Small intestine (tissue), 7 donors: Measurements from ENCODE around the gene PCDHGA1. TPM values are rescaled to one million over a fixed set of nuclear protein-coding genes. Genes with fewer than 3 reads are reported as not detected.
A peak's percentile ranks its signal among the peaks of the same experiment; 100 is the strongest.
"Not testable (repeated sequence)": the region's sequence is repeated elsewhere in the genome, so short reads cannot be mapped to it uniquely, and the experiment has no call there.

Experiments
- DNase-seq, 2 donors: peaks; one replicate each; pipeline versions ENCODE4 v3.0.0 to v3.0.0-alpha.2; 2013
- FAIRE-seq: peaks from 2 replicates; lab custom pipeline; 2012; peaks lifted over from hg19 to GRCh38; lab: Jason Lieb, UNC
- H3K27ac ChIP-seq, 3 donors: one replicate each; pipeline ENCODE4 v1.5.1; 2013; ENCODE audit warnings: low read length in 2 of 3, mild to moderate bottlenecking in 2 of 3, control low read depth in 1 of 3, inconsistent platforms in 1 of 3, low read depth in 1 of 3, moderate library complexity in 1 of 3
- H3K27me3 ChIP-seq, 3 donors: one replicate each; pipeline ENCODE4 v1.6.1; 2013; ENCODE audit warnings: low read length in 3 of 3, inconsistent platforms in 1 of 3; ENCODE audit not compliant: control insufficient read depth in 3 of 3, insufficient read depth in 3 of 3
- H3K36me3 ChIP-seq, 3 donors: one replicate each; pipeline ENCODE4 v1.6.1; 2013; ENCODE audit warnings: low read length in 3 of 3, inconsistent platforms in 1 of 3, low read depth in 1 of 3, mild to moderate bottlenecking in 1 of 3, moderate library complexity in 1 of 3; ENCODE audit not compliant: control insufficient read depth in 3 of 3, insufficient read depth in 2 of 3
- H3K4me1 ChIP-seq, 3 donors: one replicate each; pipeline ENCODE4 v1.6.1; 2013; ENCODE audit warnings: low read length in 2 of 3, inconsistent platforms in 1 of 3, low read depth in 1 of 3, mild to moderate bottlenecking in 1 of 3, moderate library complexity in 1 of 3; ENCODE audit not compliant: control insufficient read depth in 3 of 3, insufficient read depth in 2 of 3
- H3K4me3 ChIP-seq, 3 donors: one replicate each; pipeline ENCODE4 v1.5.1; 2013; ENCODE audit warnings: low read length in 3 of 3, control low read depth in 1 of 3, inconsistent platforms in 1 of 3, low read depth in 1 of 3, mild to moderate bottlenecking in 1 of 3, moderate library complexity in 1 of 3
- H3K9me3 ChIP-seq, 2 donors: one replicate each; pipeline ENCODE4 v1.6.1; 2013; ENCODE audit warnings: low read depth in 1 of 2, low read length in 1 of 2; ENCODE audit not compliant: control insufficient read depth in 2 of 2, insufficient read depth in 1 of 2
- WGBS, 3 donors: extraction: QIAGEN DNeasy Blood & Tissue Kit; methylation state at CpG; one replicate each; pipeline ENCODE4 v1.1.7; 2013; 5-methylcytosine and 5-hydroxymethylcytosine counted together
- polyA plus RNA-seq, 4 donors: library from polyadenylated mRNA; stranded (reverse) in 3 of 4; unstranded in 1 of 4; fragments of 200-250 nt in 3 of 4; fragments of 120-200 nt in 1 of 4; gene quantifications; one replicate each; pipeline versions ENCODE4 v1.2.1 to v1.2.3, GENCODE V29; 2013
- donor health status: healthy with polysubstance abuse.
- donor health status: control.
- donor health status: control.
- donor health status: Bipolar disorder and iron deficiency.
- donor health status: healthy.

The PCDHGA1 gene
- polyA plus RNA-seq, 4 donors, result 0.10 to 0.27 (median 0.13) TPM; not detected in 1

DNA sequence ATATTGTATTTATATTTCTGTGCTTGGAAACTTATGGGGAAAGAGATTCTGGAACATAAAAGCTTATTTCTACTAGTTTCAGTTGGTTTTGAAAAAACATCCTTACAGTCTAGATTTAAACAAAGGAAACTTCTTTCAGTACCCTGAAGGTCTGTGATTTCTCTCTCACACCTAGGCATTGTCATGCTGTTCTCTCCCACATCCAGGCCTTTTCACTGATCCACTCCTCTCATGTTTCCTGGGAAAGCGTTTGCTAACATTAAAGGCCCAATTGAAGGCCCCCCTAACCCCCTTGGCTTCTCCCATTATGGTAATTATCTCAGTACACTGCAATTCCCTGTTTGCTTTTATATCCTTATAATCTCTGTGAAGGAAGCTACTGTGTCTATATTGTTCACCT, 12.5 kb downstream of the PCDHGA1 start:
- DNase-seq (no peak), FAIRE-seq (no peak)
- H3K27ac ChIP-seq, result no peak overlapping the region
- WGBS, 3 donors, result 4 to 25% (median 12%) methylated on average over 1 of the region's 1 CpG
- H3K36me3 ChIP-seq, result no peaks in the 10 kb centered on the region
- peaks cover 2 to 58% of the 10 kb centered on the region in 2 donors for H3K9me3 ChIP-seq
- no peak overlapping the region for H3K4me3 ChIP-seq
- H3K4me1 ChIP-seq, result no peaks in the 10 kb centered on the region
- H3K27me3 ChIP-seq, result peaks cover 0 to 15% (median 12%) of the 10 kb centered on the region in 3 donors

- no peak within 1 kb of the TSS for H3K27ac ChIP-seq
- H3K36me3 ChIP-seq, result no peaks in the 10 kb centered on the region
- 27 to 38% (median 37%) methylated on average over 9 of the region's 9 CpGs for WGBS, 3 donors
- H3K4me3 ChIP-seq, result no peak within 1 kb of the TSS
- peaks cover 2 to 58% of the 10 kb centered on the region in 2 donors for H3K9me3 ChIP-seq
- DNase-seq, result no peak
- no peak for FAIRE-seq
- peaks cover 0 to 15% (median 12%) of the 10 kb centered on the region in 3 donors for H3K27me3 ChIP-seq
- H3K4me1 ChIP-seq, result no peaks in the 10 kb centered on the region
Observed at GRCh38 chr5:141343242-141343952, 13.1 kb downstream of the PCDHGA1 start, which contains the start of gene PCDHGA3. TSS of gene PCDHGA3 (plus strand) at chr5:141343829. CDS start at chr5:141344034, 205 bp downstream.

GRCh38 chr5:141343953-141344463, 13.7 kb downstream of the PCDHGA1 start:
- Histone ChIP-seq H3K27me3 (peaks cover 0 to 10% (median 7%) of the 10 kb centered on the region in 3 donors), H3K4me3 (no peak overlapping the region), H3K9me3 (peaks cover 2 to 55% of the 10 kb centered on the region in 2 donors), H3K27ac (no peak overlapping the region), H3K36me3 (no peaks in the 10 kb centered on the region), H3K4me1 (no peaks in the 10 kb centered on the region)
- 32 to 56% (median 52%) methylated on average over 31 of the region's 31 CpGs for WGBS, 3 donors
- FAIRE-seq (no peak), DNase-seq (no peak)

GRCh38 chr5:141345327-141345726, 15.0 kb downstream of the PCDHGA1 start:
- no peak overlapping the region for H3K27ac ChIP-seq
- peaks cover 0 to 14% (median 3%) of the 10 kb centered on the region in 3 donors for H3K27me3 ChIP-seq
- no peak for DNase-seq
- peaks cover 0 to 51% of the 10 kb centered on the region in 2 donors for H3K9me3 ChIP-seq
- WGBS, 3 donors, result 40 to 55% (median 50%) methylated on average over 20 of the region's 20 CpGs
- H3K36me3 ChIP-seq, result no peaks in the 10 kb centered on the region
- no peaks in the 10 kb centered on the region for H3K4me1 ChIP-seq
- no peak overlapping the region for H3K4me3 ChIP-seq
- no peak for FAIRE-seq

GRCh38 chr5:141346017-141346416, 15.7 kb downstream of the PCDHGA1 start:
- H3K36me3 ChIP-seq, H3K27ac ChIP-seq, H3K4me3 ChIP-seq, FAIRE-seq, H3K4me1 ChIP-seq, DNase-seq: not testable (repeated sequence)
- Histone ChIP-seq H3K9me3 (peaks cover 0 to 53% of the 10 kb centered on the region in 2 donors), H3K27me3 (peaks cover 0 to 18% (median 8%) of the 10 kb centered on the region in 3 donors)
- 50 to 63% (median 59%) methylated on average over 17 to 27 of the region's 35 CpGs for WGBS, 3 donors

GRCh38 chr5:141349917-141350619, 19.8 kb downstream of the PCDHGA1 start, which contains the start of gene PCDHGB1:
TSS of gene PCDHGB1 (plus strand) at chr5:141350099. CDS start at chr5:141350261, 162 bp downstream.
- Histone ChIP-seq H3K27ac (no peak within 1 kb of the TSS), H3K4me3 (no peak within 1 kb of the TSS), H3K4me1 (no peaks in the 10 kb centered on the region), H3K9me3 (peaks cover 2 to 55% of the 10 kb centered on the region in 2 donors), H3K27me3 (peaks cover 2 to 20% (median 13%) of the 10 kb centered on the region in 3 donors), H3K36me3 (no peaks in the 10 kb centered on the region)
- WGBS, 3 donors, result 28 to 37% (median 37%) methylated on average over 29 of the region's 29 CpGs
- no peak for FAIRE-seq
- peak in 1 of 2 donors; percentile 15 for DNase-seq

DNA sequence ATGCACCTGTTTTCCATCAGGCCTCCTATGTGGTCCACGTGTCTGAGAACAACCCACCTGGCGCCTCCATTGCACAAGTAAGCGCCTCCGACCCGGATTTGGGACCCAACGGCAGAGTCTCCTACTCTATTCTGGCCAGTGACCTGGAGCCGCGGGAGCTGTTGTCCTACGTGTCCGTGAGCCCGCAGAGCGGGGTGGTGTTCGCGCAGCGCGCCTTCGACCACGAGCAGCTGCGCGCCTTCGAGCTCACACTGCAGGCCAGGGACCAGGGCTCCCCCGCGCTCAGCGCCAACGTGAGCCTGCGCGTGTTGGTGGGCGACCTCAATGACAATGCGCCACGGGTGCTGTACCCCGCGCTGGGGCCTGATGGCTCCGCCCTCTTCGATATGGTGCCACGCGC, 21.3 kb downstream of the PCDHGA1 start:
- FAIRE-seq (no peak), DNase-seq (no peak)
- WGBS, 3 donors, result 40 to 63% (median 58%) methylated on average over 28 to 35 of the region's 36 CpGs
- Histone ChIP-seq H3K4me1 (no peaks in the 10 kb centered on the region), H3K36me3 (no peaks in the 10 kb centered on the region), H3K27me3 (peaks cover 2 to 19% (median 10%) of the 10 kb centered on the region in 3 donors), H3K27ac (no peak overlapping the region), H3K9me3 (peaks cover 2 to 57% of the 10 kb centered on the region in 2 donors), H3K4me3 (no peak overlapping the region)

- DNase-seq, result no peak
- Histone ChIP-seq H3K4me1 (no peaks in the 10 kb centered on the region), H3K9me3 (peaks cover 2 to 58% of the 10 kb centered on the region in 2 donors), H3K4me3 (no peak within 1 kb of the TSS), H3K27ac (no peak within 1 kb of the TSS), H3K36me3 (no peaks in the 10 kb centered on the region), H3K27me3 (peaks cover 2 to 20% (median 10%) of the 10 kb centered on the region in 3 donors)
- no peak for FAIRE-seq
- 21 to 49% (median 38%) methylated on average over 29 of the region's 29 CpGs for WGBS, 3 donors
Observed at GRCh38 chr5:141354900-141355469, 24.7 kb downstream of the PCDHGA1 start, which contains the start of gene PCDHGA4. TSS of gene PCDHGA4 (plus strand) at chr5:141355021. CDS start at chr5:141355108, 87 bp downstream.
